Dedifferentiated amniotic fluid mesenchymal stem cell (primary cell): ENCODE data around the gene TAF4B.

ENCODE experiments used
- DNase-seq: peaks from one replicate; pipeline ENCODE4 v3.0.0-alpha.2; 2016; ENCODE audit errors: extremely low spot score

The TAF4B gene

GRCh38 chr18:26383454-26384270 lies 157.4 kb downstream of the TAF4B start:
- DNase-seq: peak; percentile 67

- DNase-seq: peak; percentile 47
Observed at GRCh38 chr18:26386002-26386401, 159.8 kb downstream of the TAF4B start.

- DNase-seq: no peak
Observed at GRCh38 chr18:26386441-26386840, 160.2 kb downstream of the TAF4B start.

GRCh38 chr18:26394047-26394654 lies 167.9 kb downstream of the TAF4B start:
- DNase-seq: no peak

GRCh38 chr18:26397019-26397418 lies 170.8 kb downstream of the TAF4B start:
- no peak for DNase-seq

GRCh38 chr18:26403491-26403890 lies 177.2 kb downstream of the TAF4B start:
- DNase-seq: peak; percentile 58

GRCh38 chr18:26405190-26405801 lies 179.1 kb downstream of the TAF4B start:
- DNase-seq: no peak

- DNase-seq: no peak
Observed at GRCh38 chr18:26406324-26406723, 180.1 kb downstream of the TAF4B start.

GRCh38 chr18:26406854-26407517 lies 180.7 kb downstream of the TAF4B start:
- DNase-seq: no peak

- peak; percentile 53 for DNase-seq
Observed at GRCh38 chr18:26407736-26408601, 181.7 kb downstream of the TAF4B start.

- no peak for DNase-seq
Observed at GRCh38 chr18:26409091-26409490, 182.8 kb downstream of the TAF4B start.

- no peak for DNase-seq
Observed at GRCh38 chr18:26414901-26415440, 188.7 kb downstream of the TAF4B start.

- no peak for DNase-seq
Observed at GRCh38 chr18:26415631-26416030, 189.4 kb downstream of the TAF4B start.

GRCh38 chr18:26416652-26417150 lies 190.5 kb downstream of the TAF4B start:
- DNase-seq: no peak

GRCh38 chr18:26417190-26417589 lies 190.9 kb downstream of the TAF4B start:
- DNase-seq: no peak

GRCh38 chr18:26418225-26418624 lies 192.0 kb downstream of the TAF4B start:
- DNase-seq: no peak

GRCh38 chr18:26419746-26420145 lies 193.5 kb downstream of the TAF4B start:
- DNase-seq: no peak

- no peak for DNase-seq
Observed at GRCh38 chr18:26421503-26421902, 195.3 kb downstream of the TAF4B start.

- no peak for DNase-seq
Observed at GRCh38 chr18:26421931-26422330, 195.7 kb downstream of the TAF4B start.

- DNase-seq: no peak
Observed at GRCh38 chr18:26422472-26423162, 196.4 kb downstream of the TAF4B start.
